B cell (primary cell): ENCODE measurements around the gene PLRG1.

ENCODE experiments used
- CTCF ChIP-seq: fragments of 200-600 bp; IDR thresholded peaks from one replicate; pipeline ENCODE4 v1.8.0; 2022; ENCODE audit warnings: antibody characterized with exemption, mild to moderate bottlenecking
- EZH2 ChIP-seq: IDR thresholded peaks from 2 replicates; pipeline ENCODE4 v1.6.1; 2012; ENCODE audit warnings: borderline replicate concordance, low read depth, mild to moderate bottlenecking, moderate library complexity, low read length; ENCODE audit not compliant: insufficient read depth, poor library complexity, severe bottlenecking

GRCh38 chr4:154560419-154560801, 10.2 kb upstream of the PLRG1 start:
- TF ChIP-seq CTCF (no peak), EZH2 (no peak)
